Tibial nerve (tissue), 4 donors: Measurements from ENCODE around the gene OTOG. TPM values are rescaled to one million over a fixed set of nuclear protein-coding genes. Genes with fewer than 3 reads are reported as not detected.

Experiments used
- DNase-seq, 2 donors: peaks; one replicate each; pipeline ENCODE4 v3.0.0-alpha.2; 2019; ENCODE audit warnings: low spot score in 2 of 2
- H3K27ac ChIP-seq, 4 donors: fragments of 200-600 bp; sonication (generic) in 3 of 4; one replicate each; pipeline ENCODE4 v1.5.1; 2017 to 2019; ENCODE audit warnings: mild to moderate bottlenecking in 1 of 4
- H3K27me3 ChIP-seq, 2 donors: fragments of 200-600 bp; sonication (generic) in 1 of 2; one replicate each; pipeline versions ENCODE4 v1.5.1 to v1.6.0; 2017 to 2019
- H3K36me3 ChIP-seq, 3 donors: fragments of 200-600 bp; sonication (generic); one replicate each; pipeline ENCODE4 v1.5.1; 2018 to 2019
- H3K4me1 ChIP-seq, 4 donors: fragments of 200-600 bp; sonication (generic) in 3 of 4; one replicate each; pipeline ENCODE4 v1.5.1; 2017 to 2019
- H3K4me3 ChIP-seq, 4 donors: fragments of 200-600 bp; sonication (generic) in 3 of 4; one replicate each; pipeline ENCODE4 v1.5.1; 2017 to 2019; ENCODE audit warnings: mild to moderate bottlenecking in 1 of 4, moderate library complexity in 1 of 4
- H3K9me3 ChIP-seq, 4 donors: fragments of 200-600 bp; sonication (generic) in 3 of 4; one replicate each; pipeline ENCODE4 v1.5.1; 2017 to 2019
- CTCF ChIP-seq, 5 experiments: fragments of 200-600 bp in 3 of 5; fragments of 450-650 bp in 2 of 5; sonication (generic) in 3 of 5; IDR thresholded peaks; one replicate each; pipeline ENCODE4 v1.5.1; 2016 to 2019; ENCODE audit warnings: antibody characterized with exemption in 5 of 5, mild to moderate bottlenecking in 3 of 5, moderate library complexity in 2 of 5
- EP300 ChIP-seq, 2 donors: sonication (generic); formaldehyde crosslinking; IDR thresholded peaks; one replicate each; pipeline ENCODE4 v1.6.1; 2017; ENCODE audit warnings: antibody characterized with exemption in 2 of 2, mild to moderate bottlenecking in 1 of 2
- POLR2A ChIP-seq, 2 donors: fragments of 450-650 bp; IDR thresholded peaks; one replicate each; pipeline ENCODE4 v1.6.1; 2017; ENCODE audit warnings: antibody characterized with exemption in 2 of 2, mild to moderate bottlenecking in 2 of 2, moderate library complexity in 2 of 2
- WGBS, 2 donors: methylation state at CpG; one replicate each; pipeline ENCODE4 v1.1.5; 2018; 5-methylcytosine and 5-hydroxymethylcytosine counted together
- total RNA-seq, 4 donors: library from RNA; depleted of rRNA; stranded (reverse); fragments of >200 nt; gene quantifications; one replicate each; pipeline ENCODE4 v1.1.0, GENCODE V29; 2016

Gene OTOG
- total RNA-seq, 4 donors from 2014 or later: not detected

GRCh38 chr11:17605651-17606122 lies 58.6 kb downstream of the OTOG start:
- no peak overlapping the region for H3K4me3 ChIP-seq
- no peaks in the 10 kb centered on the region for H3K4me1 ChIP-seq
- no peaks in the 10 kb centered on the region for H3K27me3 ChIP-seq
- H3K36me3 ChIP-seq: no peaks in the 10 kb centered on the region
- H3K9me3 ChIP-seq: no peaks in the 10 kb centered on the region
- H3K27ac ChIP-seq: no peak overlapping the region
- DNase-seq: no peak
- TF ChIP-seq POLR2A (IDR thresholded peaks at IDR 0.05) (no peak), CTCF (IDR thresholded peaks at IDR 0.05) (no peak), EP300 (IDR thresholded peaks at IDR 0.05) (no peak)
- 70 to 77% methylated on average over 12 to 16 of the region's 17 CpGs for WGBS, 2 donors

DNA sequence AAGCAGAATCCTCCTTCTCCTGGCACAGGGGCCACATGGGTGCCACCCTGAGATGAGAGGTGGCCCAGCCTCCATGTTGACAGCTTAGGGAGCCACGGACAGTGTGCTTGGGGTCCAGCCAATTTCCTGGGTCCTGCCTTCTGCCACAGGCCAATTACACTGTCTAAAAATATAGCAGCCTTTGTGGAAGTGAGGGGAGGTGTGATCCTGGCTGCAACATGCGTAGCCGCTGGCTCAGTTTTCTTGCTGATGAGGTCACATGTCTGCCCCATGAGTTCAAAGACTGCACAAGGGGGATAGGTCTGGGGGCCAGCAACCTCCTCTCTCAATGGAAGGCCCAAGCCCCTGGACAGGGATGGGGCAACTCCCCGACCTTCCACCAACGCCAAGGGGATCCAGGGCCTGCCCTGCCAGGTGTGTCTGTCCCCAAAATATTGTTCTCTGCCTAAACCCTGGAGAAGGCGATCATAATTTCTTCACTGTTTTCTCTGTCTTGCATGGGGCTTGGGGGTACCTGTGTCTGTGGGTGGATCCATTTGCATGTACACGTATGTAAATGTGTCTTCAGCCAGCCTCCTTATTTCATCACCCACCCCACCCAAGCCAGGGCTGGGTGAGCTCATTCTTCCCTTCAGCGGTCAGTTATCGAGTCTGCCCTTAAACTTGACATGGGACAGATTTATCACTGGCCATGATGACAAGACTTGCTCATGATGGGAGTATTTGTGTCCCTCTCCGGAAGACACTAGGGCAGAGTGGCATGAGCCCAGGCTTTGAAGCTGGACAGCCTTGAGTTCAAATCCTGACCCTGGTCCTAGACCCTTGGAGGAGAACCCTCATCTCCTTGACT lies 59.4 kb downstream of the OTOG start:
- H3K4me1 ChIP-seq: no peaks in the 10 kb centered on the region
- TF ChIP-seq POLR2A (IDR thresholded peaks at IDR 0.05): no peak
- TF ChIP-seq CTCF (IDR thresholded peaks at IDR 0.05): no peak
- no peak for TF ChIP-seq EP300 (IDR thresholded peaks at IDR 0.05)
- H3K36me3 ChIP-seq: no peaks in the 10 kb centered on the region
- H3K27ac ChIP-seq: no peak overlapping the region
- no peaks in the 10 kb centered on the region for H3K27me3 ChIP-seq
- H3K4me3 ChIP-seq: no peak overlapping the region
- 63 to 66% methylated on average over 10 of the region's 10 CpGs for WGBS, 2 donors
- no peak for DNase-seq
- H3K9me3 ChIP-seq: no peaks in the 10 kb centered on the region

DNA sequence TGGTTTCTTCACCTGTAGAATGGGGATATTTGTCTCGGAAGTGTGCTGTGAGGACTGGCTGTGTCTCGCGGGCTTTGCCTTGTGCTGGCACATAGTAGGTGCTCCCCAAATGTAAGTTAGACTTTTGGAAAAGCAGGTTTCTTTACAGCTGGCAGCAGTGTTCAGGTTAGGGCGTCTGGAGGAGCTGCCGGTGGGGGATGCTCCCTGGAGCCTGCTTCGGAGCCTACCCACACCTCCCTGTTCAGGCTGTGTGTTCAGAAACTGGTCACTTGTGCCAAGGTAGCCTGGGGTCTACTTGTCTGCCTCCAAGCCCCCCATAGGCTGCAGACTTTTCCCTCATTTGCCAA lies 60.0 kb downstream of the OTOG start:
- Histone ChIP-seq H3K9me3 (no peaks in the 10 kb centered on the region), H3K36me3 (no peaks in the 10 kb centered on the region), H3K27me3 (no peaks in the 10 kb centered on the region), H3K4me1 (no peaks in the 10 kb centered on the region), H3K4me3 (no peak overlapping the region), H3K27ac (no peak overlapping the region)
- TF ChIP-seq CTCF (IDR thresholded peaks at IDR 0.05) (no peak), EP300 (IDR thresholded peaks at IDR 0.05) (no peak), POLR2A (IDR thresholded peaks at IDR 0.05) (no peak)
- WGBS, 2 donors: 89 to 100% methylated on average over 6 of the region's 6 CpGs
- DNase-seq: no peak

DNA sequence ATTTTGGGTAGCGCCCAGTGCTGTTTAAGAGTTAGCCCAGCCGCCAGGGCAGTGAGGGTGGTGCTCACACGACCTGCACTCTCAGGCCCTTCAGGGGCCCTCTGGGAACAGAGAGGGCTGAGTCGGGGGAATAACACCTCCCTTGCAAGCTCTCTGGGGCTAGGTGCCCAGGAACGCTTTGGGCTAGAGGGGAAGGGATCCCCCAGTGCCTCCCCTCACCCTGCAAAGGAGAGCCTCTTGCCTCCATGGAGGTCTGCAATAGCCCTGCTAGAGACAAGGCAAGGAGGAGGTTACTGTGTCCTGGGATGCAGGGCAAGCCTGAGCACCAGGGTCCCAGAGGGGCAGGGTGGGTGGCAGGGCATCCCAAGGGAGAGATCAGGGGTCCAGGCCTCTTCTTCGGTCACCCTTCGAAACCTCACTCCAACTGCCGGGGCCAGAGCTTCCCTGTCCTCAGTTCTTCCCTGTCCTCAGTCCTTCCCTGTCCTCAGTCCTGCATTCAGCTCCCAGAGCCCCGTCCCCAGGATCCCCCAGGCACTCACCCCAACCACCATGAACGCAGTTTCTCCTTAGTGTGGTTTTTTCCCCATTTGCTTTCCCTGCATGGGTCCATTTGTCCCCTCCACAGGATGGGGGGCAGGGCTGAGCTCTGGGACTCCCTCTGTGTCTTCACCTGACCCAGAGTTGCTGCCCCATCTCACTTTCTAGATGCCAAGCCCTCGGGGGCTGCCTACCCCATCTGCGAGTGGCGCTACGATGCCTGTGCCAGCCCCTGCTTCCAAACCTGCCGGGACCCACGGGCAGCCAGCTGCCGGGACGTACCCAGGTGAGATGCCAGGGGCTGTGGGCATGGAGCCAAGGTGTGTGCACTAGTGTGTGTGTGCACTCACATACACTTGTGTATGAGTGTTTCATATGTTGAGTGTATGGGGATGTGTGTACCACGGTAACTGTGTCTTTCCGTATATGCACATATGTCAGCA lies 60.8 kb downstream of the OTOG start:
- 79 to 80% methylated on average over 19 to 20 of the region's 20 CpGs for WGBS, 2 donors
- H3K9me3 ChIP-seq: no peaks in the 10 kb centered on the region
- H3K27ac ChIP-seq: no peak overlapping the region
- no peaks in the 10 kb centered on the region for H3K27me3 ChIP-seq
- H3K36me3 ChIP-seq: no peaks in the 10 kb centered on the region
- H3K4me1 ChIP-seq: no peaks in the 10 kb centered on the region
- H3K4me3 ChIP-seq: no peak overlapping the region
- no peak for TF ChIP-seq CTCF (IDR thresholded peaks at IDR 0.05)
- no peak for TF ChIP-seq EP300 (IDR thresholded peaks at IDR 0.05)
- TF ChIP-seq POLR2A (IDR thresholded peaks at IDR 0.05): no peak
- no peak for DNase-seq
